DND-41 (cell line): ENCODE results near the gene DNAH7.
A peak's percentile ranks its signal among the peaks of the same experiment; 100 is the strongest.

Experiments used
- ATAC-seq: fragments of 200-7000 bp; cut with Tn5 transposase; 3 replicates; pipeline ENCODE4 v1.9.1; 2021; ENCODE audit warnings: low read depth; ENCODE audit not compliant: insufficient read depth
- DNase-seq: peaks from one replicate; pipeline ENCODE4 v3.0.0-alpha.2; 2020
- H2AFZ ChIP-seq: 2 replicates; pipeline ENCODE4 v1.6.0; 2012; ENCODE audit warnings: low read depth, low read length
- H3K27ac ChIP-seq: 2 replicates; pipeline ENCODE4 v1.5.1; 2012; ENCODE audit warnings: low read length, inconsistent platforms
- H3K27me3 ChIP-seq: fragments of 200-600 bp; sonication (generic); 2 replicates; pipeline ENCODE4 v1.6.0; 2012; ENCODE audit warnings: low read length, mild to moderate bottlenecking, inconsistent platforms; ENCODE audit not compliant: insufficient read depth, poor library complexity
- H3K36me3 ChIP-seq: 2 replicates; pipeline ENCODE4 v1.5.1; 2012; ENCODE audit warnings: low read length, inconsistent platforms; ENCODE audit not compliant: insufficient read depth
- H3K4me1 ChIP-seq: 2 replicates; pipeline ENCODE4 v1.5.1; 2012; ENCODE audit warnings: mild to moderate bottlenecking, low read length; ENCODE audit not compliant: insufficient read depth
- H3K4me2 ChIP-seq: 2 replicates; pipeline ENCODE4 v1.6.0; 2012; ENCODE audit warnings: mild to moderate bottlenecking, moderate library complexity, low read length, inconsistent platforms; ENCODE audit not compliant: insufficient read depth
- H3K4me3 ChIP-seq, 2 experiments: fragments of 200-600 bp in 1 of 2; shearing (Covaris generic) in 1 of 2; 2 replicates each; pipeline ENCODE4 v1.5.1; 2012 to 2016; ENCODE audit warnings: inconsistent platforms in 2 of 2, low read length in 2 of 2, mild to moderate bottlenecking in 2 of 2, low read depth in 1 of 2, moderate library complexity in 1 of 2
- H3K79me2 ChIP-seq: 2 replicates; pipeline ENCODE4 v1.6.0; 2012; ENCODE audit warnings: low read length, inconsistent platforms; ENCODE audit not compliant: insufficient read depth
- H3K9ac ChIP-seq: 2 replicates; pipeline ENCODE4 v1.6.0; 2012; ENCODE audit warnings: low read depth, mild to moderate bottlenecking, inconsistent platforms, low read length, moderate library complexity
- H3K9me3 ChIP-seq: 2 replicates; pipeline ENCODE4 v1.5.1; 2012; ENCODE audit warnings: low read length, moderate library complexity, mild to moderate bottlenecking, inconsistent platforms; ENCODE audit not compliant: insufficient read depth, severe bottlenecking
- H4K20me1 ChIP-seq: 2 replicates; pipeline ENCODE4 v1.6.0; 2012; ENCODE audit warnings: low read length; ENCODE audit not compliant: insufficient read depth
- EZH2 ChIP-seq: IDR thresholded peaks from 3 replicates; pipeline ENCODE4 v1.6.1; 2012; ENCODE audit warnings: borderline replicate concordance, low read depth, mild to moderate bottlenecking, moderate library complexity, low read length, inconsistent platforms; ENCODE audit not compliant: severe bottlenecking
- TF ChIP-seq, protein P1 (sequence below): IDR thresholded peaks from 2 replicates; pipeline ENCODE4 v1.5.1; 2012; ENCODE audit warnings: borderline replicate concordance, low read length, moderate library complexity, mild to moderate bottlenecking; ENCODE audit not compliant: poor library complexity, severe bottlenecking; ENCODE audit errors: extremely low read depth

DNAH7 gene

DNA sequence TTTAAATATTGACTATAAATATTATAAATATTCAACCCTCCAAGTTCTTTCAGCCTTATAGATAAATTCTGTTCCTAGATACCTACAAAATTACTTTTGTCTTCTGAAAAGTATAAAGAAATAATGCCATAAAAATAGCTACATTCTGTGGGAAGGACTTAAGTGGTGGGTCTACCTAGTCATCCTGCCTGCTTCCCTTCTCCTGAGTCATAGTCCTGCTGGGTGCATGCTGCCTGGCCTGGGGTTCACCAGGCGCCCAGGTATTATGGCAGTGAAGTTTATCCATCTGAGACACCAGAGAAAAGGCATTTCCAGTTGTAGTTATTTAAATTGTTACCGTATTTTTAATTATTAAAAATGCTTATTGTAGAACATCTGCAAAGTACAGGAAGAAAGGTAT is 244.2 kb downstream of the DNAH7 start:
- no peak for DNase-seq
- H3K9ac ChIP-seq: no peak overlapping the region
- no peaks in the 10 kb centered on the region for H4K20me1 ChIP-seq
- no peaks in the 10 kb centered on the region for H3K79me2 ChIP-seq
- H2AFZ ChIP-seq: no peak overlapping the region
- H3K9me3 ChIP-seq: no peaks in the 10 kb centered on the region
- TF ChIP-seq, protein P1, sequence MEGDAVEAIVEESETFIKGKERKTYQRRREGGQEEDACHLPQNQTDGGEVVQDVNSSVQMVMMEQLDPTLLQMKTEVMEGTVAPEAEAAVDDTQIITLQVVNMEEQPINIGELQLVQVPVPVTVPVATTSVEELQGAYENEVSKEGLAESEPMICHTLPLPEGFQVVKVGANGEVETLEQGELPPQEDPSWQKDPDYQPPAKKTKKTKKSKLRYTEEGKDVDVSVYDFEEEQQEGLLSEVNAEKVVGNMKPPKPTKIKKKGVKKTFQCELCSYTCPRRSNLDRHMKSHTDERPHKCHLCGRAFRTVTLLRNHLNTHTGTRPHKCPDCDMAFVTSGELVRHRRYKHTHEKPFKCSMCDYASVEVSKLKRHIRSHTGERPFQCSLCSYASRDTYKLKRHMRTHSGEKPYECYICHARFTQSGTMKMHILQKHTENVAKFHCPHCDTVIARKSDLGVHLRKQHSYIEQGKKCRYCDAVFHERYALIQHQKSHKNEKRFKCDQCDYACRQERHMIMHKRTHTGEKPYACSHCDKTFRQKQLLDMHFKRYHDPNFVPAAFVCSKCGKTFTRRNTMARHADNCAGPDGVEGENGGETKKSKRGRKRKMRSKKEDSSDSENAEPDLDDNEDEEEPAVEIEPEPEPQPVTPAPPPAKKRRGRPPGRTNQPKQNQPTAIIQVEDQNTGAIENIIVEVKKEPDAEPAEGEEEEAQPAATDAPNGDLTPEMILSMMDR: no peak
- no peak for TF ChIP-seq EZH2
- no peaks in the 10 kb centered on the region for H3K27me3 ChIP-seq
- ATAC-seq: no peak
- peaks cover 23% of the 10 kb centered on the region for H3K4me1 ChIP-seq
- H3K36me3 ChIP-seq: no peaks in the 10 kb centered on the region
- H3K27ac ChIP-seq: no peak overlapping the region
- no peak overlapping the region for H3K4me2 ChIP-seq
- H3K4me3 ChIP-seq: no peak overlapping the region

DNA sequence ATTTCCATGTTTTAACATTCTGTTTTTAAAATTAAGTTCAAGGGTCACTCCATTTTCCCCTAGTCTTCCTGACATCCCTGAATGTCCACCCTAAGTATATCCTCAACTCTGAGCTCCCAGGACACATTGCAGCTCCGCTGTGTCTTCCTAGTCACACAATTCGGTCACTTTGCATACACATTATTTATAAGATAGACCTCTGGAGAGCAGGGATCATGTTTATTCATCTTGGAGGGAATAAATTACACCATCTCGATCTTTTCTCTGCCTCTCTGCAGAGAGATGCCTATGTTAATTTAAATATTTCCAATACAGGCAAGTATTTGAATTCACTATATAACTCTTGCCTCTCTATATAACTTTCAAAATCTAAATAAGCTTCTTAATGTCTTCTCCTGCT is 245.4 kb downstream of the DNAH7 start:
- no peaks in the 10 kb centered on the region for H3K27me3 ChIP-seq
- H3K9ac ChIP-seq: no peak overlapping the region
- H4K20me1 ChIP-seq: no peaks in the 10 kb centered on the region
- no peak overlapping the region for H3K27ac ChIP-seq
- H3K4me1 ChIP-seq: peaks cover 23% of the 10 kb centered on the region
- H3K9me3 ChIP-seq: no peaks in the 10 kb centered on the region
- TF ChIP-seq, protein P1: no peak
- TF ChIP-seq EZH2: no peak
- DNase-seq (no peak), ATAC-seq (no peak)
- H3K36me3 ChIP-seq: no peaks in the 10 kb centered on the region
- no peak overlapping the region for H3K4me3 ChIP-seq
- no peaks in the 10 kb centered on the region for H3K79me2 ChIP-seq
- H3K4me2 ChIP-seq: no peak overlapping the region
- H2AFZ ChIP-seq: no peak overlapping the region

DNA sequence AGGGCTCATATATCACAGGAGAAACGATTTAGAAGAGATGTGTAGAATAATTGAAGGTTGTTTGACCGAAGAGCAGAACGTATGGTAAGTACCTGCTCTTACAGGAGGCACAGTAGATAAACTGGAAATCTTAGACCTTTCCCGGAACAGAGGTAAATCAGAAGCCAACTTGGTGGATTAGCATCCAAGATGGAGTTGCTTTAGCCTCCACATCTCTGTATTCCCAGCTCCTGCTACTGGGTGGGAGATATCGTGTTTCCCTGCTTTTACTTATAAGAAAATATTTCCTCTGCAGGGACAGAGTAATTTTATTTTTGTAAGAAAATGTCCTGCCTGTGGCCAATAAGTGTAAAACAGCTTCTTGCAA is 247.1 kb downstream of the DNAH7 start:
- Histone ChIP-seq H3K9me3 (no peaks in the 10 kb centered on the region), H3K9ac (peak overlapping the region; percentile 21; the same call in 1 of the 2 replicates), H3K79me2 (no peaks in the 10 kb centered on the region), H3K36me3 (no peaks in the 10 kb centered on the region), H3K4me3 (no peak overlapping the region), H2AFZ (peak overlapping the region; percentile 51), H3K4me1 (peaks cover 23% of the 10 kb centered on the region), H3K27me3 (no peaks in the 10 kb centered on the region), H4K20me1 (no peaks in the 10 kb centered on the region), H3K4me2 (no peak overlapping the region), H3K27ac (peak overlapping the region; percentile 61; the same call in 1 of the 2 replicates)
- ATAC-seq (no peak; the same call in 2 of the 3 replicates), DNase-seq (no peak)
- TF ChIP-seq, protein P1: no peak
- TF ChIP-seq EZH2: no peak
